CD14-positive monocyte (primary cell): ENCODE measurements around the gene TSPAN15. TPM values are rescaled to one million over a fixed set of nuclear protein-coding genes. Genes with fewer than 3 reads are reported as not detected.

ENCODE experiments used
- DNase-seq, 3 donors: peaks; one replicate each; pipeline ENCODE4 v3.0.0-alpha.2; 2011 to 2022
- H2AFZ ChIP-seq: 2 replicates; pipeline ENCODE4 v1.6.0; 2012; ENCODE audit warnings: mild to moderate bottlenecking, low read depth, low read length, inconsistent platforms; ENCODE audit not compliant: insufficient read depth, poor library complexity, severe bottlenecking
- H3K27ac ChIP-seq, 2 donors: 1 replicate in 1 of 2; 2 replicates in 1 of 2; pipeline ENCODE4 v1.5.1; 2012 to 2013; ENCODE audit warnings: low read length in 2 of 2, control low read depth in 1 of 2, inconsistent platforms in 1 of 2, low read depth in 1 of 2, mild to moderate bottlenecking in 1 of 2
- H3K27me3 ChIP-seq, 2 donors: one replicate each; pipeline versions ENCODE4 v1.6.0 to v1.6.1; 2011 to 2013; ENCODE audit warnings: low read length in 2 of 2; ENCODE audit not compliant: control insufficient read depth in 2 of 2, insufficient read depth in 2 of 2
- H3K36me3 ChIP-seq, 2 donors: replicated peaks in 1 of 2; 1 replicate in 1 of 2; 2 replicates in 1 of 2; pipeline versions ENCODE4 v1.5.1 to v1.6.1; 2012 to 2013; ENCODE audit warnings: low read length in 2 of 2, control low read depth in 1 of 2, inconsistent platforms in 1 of 2, mild to moderate bottlenecking in 1 of 2; ENCODE audit not compliant: insufficient read depth in 2 of 2, control insufficient read depth in 1 of 2
- H3K4me1 ChIP-seq, 2 donors: 1 replicate in 1 of 2; 2 replicates in 1 of 2; pipeline versions ENCODE4 v1.5.1 to v1.6.1; 2012 to 2013; ENCODE audit warnings: low read length in 2 of 2, control low read depth in 1 of 2, inconsistent platforms in 1 of 2, mild to moderate bottlenecking in 1 of 2, moderate library complexity in 1 of 2; ENCODE audit not compliant: insufficient read depth in 2 of 2, control insufficient read depth in 1 of 2
- H3K4me2 ChIP-seq: replicated peaks from 2 replicates; pipeline ENCODE3; 2012; ENCODE audit warnings: low read length, moderate library complexity, mild to moderate bottlenecking; ENCODE audit not compliant: poor library complexity, severe bottlenecking; ENCODE audit errors: extremely low read depth
- H3K4me3 ChIP-seq, 3 experiments: fragments of 200-600 bp in 1 of 3; sonication (generic) in 1 of 3; replicated peaks in 1 of 3; 1 replicate in 2 of 3; 2 replicates in 1 of 3; pipeline ENCODE4 v1.5.1; 2011 to 2013; ENCODE audit warnings: low read length in 3 of 3, mild to moderate bottlenecking in 3 of 3, control low read depth in 2 of 3, low read depth in 2 of 3, inconsistent platforms in 1 of 3, moderate library complexity in 1 of 3
- H3K79me2 ChIP-seq: 2 replicates; pipeline ENCODE4 v1.6.0; 2012; ENCODE audit warnings: mild to moderate bottlenecking, control low read depth, inconsistent platforms, low read length, moderate library complexity; ENCODE audit not compliant: insufficient read depth
- H3K9ac ChIP-seq: 2 replicates; pipeline ENCODE4 v1.6.0; 2017; ENCODE audit warnings: low read length, mild to moderate bottlenecking; ENCODE audit not compliant: insufficient read depth, poor library complexity, severe bottlenecking
- H3K9me3 ChIP-seq, 2 donors: replicated peaks in 1 of 2; 1 replicate in 1 of 2; 2 replicates in 1 of 2; pipeline versions ENCODE4 v1.5.1 to v1.6.1; 2012 to 2013; ENCODE audit warnings: low read length in 2 of 2, control low read depth in 1 of 2; ENCODE audit not compliant: control insufficient read depth in 1 of 2, insufficient read depth in 1 of 2
- H4K20me1 ChIP-seq: 2 replicates; pipeline ENCODE4 v1.6.0; 2012; ENCODE audit warnings: mild to moderate bottlenecking, low read length, control low read depth, moderate library complexity; ENCODE audit not compliant: insufficient read depth
- H3K27ac Mint-ChIP-seq, 7 donors: one replicate each; pipeline ENCODE4 v1.8.0; 2020; ENCODE audit warnings: mild to moderate bottlenecking in 7 of 7, mixed read lengths in 7 of 7, moderate library complexity in 6 of 7, inconsistent platforms in 2 of 7
- H3K27me3 Mint-ChIP-seq, 3 donors: one replicate each; pipeline ENCODE4 v1.8.0; 2021 to 2022; ENCODE audit warnings: low read depth in 3 of 3, mild to moderate bottlenecking in 3 of 3, mixed read lengths in 3 of 3, moderate library complexity in 3 of 3, inconsistent platforms in 1 of 3
- H3K36me3 Mint-ChIP-seq, 2 donors: one replicate each; pipeline ENCODE4 v1.8.0; 2020; ENCODE audit warnings: mixed read lengths in 2 of 2, inconsistent platforms in 1 of 2, mild to moderate bottlenecking in 1 of 2
- H3K4me1 Mint-ChIP-seq: one replicate; pipeline ENCODE4 v1.8.0; 2020; ENCODE audit warnings: mild to moderate bottlenecking, mixed read lengths
- H3K4me3 Mint-ChIP-seq, 2 donors: one replicate each; pipeline ENCODE4 v1.8.0; 2020; ENCODE audit warnings: mild to moderate bottlenecking in 2 of 2, mixed read lengths in 2 of 2, moderate library complexity in 1 of 2
- H3K9me3 Mint-ChIP-seq, 7 donors: one replicate each; pipeline ENCODE4 v1.8.0; 2020 to 2022; ENCODE audit warnings: mixed read lengths in 7 of 7, mild to moderate bottlenecking in 6 of 7, moderate library complexity in 6 of 7, inconsistent platforms in 2 of 7
- CTCF ChIP-seq: fragments of 200-600 bp; IDR thresholded peaks from one replicate; pipeline ENCODE4 v1.8.0; 2022; ENCODE audit warnings: antibody characterized with exemption, mild to moderate bottlenecking
- WGBS: methylation state at CpG from one replicate; pipeline ENCODE4 v1.1.5; 2013; ENCODE audit warnings: missing lambda C conversion rate; ENCODE audit not compliant: insufficient coverage; 5-methylcytosine and 5-hydroxymethylcytosine counted together
- intact Hi-C, 2 donors: fragments of 100-400 bp; cut with micrococcal nuclease; formaldehyde crosslinking; loops; one replicate each; pipeline versions ENCODE4 v1.15.0 to v1.15.1; 2023
- polyA plus RNA-seq, 3 donors: library from polyadenylated mRNA; depleted of rRNA in 1 of 3; unstranded in 2 of 3; stranded (reverse) in 1 of 3; fragments of 300-500 nt in 2 of 3; fragments of >200 nt in 1 of 3; fragmentation: Illumina TruSeq in 2 of 3; gene quantifications; 1 replicate in 2 of 3; 2 replicates in 1 of 3; pipeline ENCODE4 v1.2.3, GENCODE V29; 2012 to 2021

The TSPAN15 gene
- polyA plus RNA-seq, 3 donors: 0.22 to 0.39 TPM; not detected in 1

- H3K9ac ChIP-seq: no peak overlapping the region
- Mint-ChIP-seq H3K4me3 (no peak overlapping the region), H3K36me3 (no peaks in the 10 kb centered on the region), H3K27ac (no peak overlapping the region), H3K9me3 (peaks cover 16 to 45% (median 33%) of the 10 kb centered on the region in 7 donors), H3K4me1 (no peaks in the 10 kb centered on the region), H3K27me3 (peaks cover 2 to 6% (median 3%) of the 10 kb centered on the region in 3 donors)
- no peak overlapping the region for H3K4me2 ChIP-seq
- peaks cover 21 to 22% of the 10 kb centered on the region in 2 donors for H3K9me3 ChIP-seq
- no peaks in the 10 kb centered on the region for H3K27me3 ChIP-seq
- H3K4me1 ChIP-seq: no peaks in the 10 kb centered on the region
- no peak for DNase-seq
- no peaks in the 10 kb centered on the region for H3K79me2 ChIP-seq
- H3K36me3 ChIP-seq: no peaks in the 10 kb centered on the region
- no peaks in the 10 kb centered on the region for H4K20me1 ChIP-seq
- intact Hi-C loops: no loop called here
- WGBS: 62% methylated on average over 2 of the region's 2 CpGs
- H2AFZ ChIP-seq: no peak overlapping the region
- no peak overlapping the region for H3K27ac ChIP-seq
- no peak overlapping the region for H3K4me3 ChIP-seq
- TF ChIP-seq CTCF: no peak
Measured at GRCh38 chr10:69541463-69541862, 90.2 kb downstream of the TSPAN15 start.

GRCh38 chr10:69549959-69550358, 98.7 kb downstream of the TSPAN15 start:
- Histone ChIP-seq H3K36me3 (no peaks in the 10 kb centered on the region), H3K4me3 (no peak overlapping the region), H3K27ac (no peak overlapping the region), H3K4me2 (no peak overlapping the region), H3K9ac (no peak overlapping the region), H3K9me3 (peaks cover 19 to 37% of the 10 kb centered on the region in 2 donors), H3K27me3 (no peaks in the 10 kb centered on the region), H2AFZ (no peak overlapping the region), H3K4me1 (no peaks in the 10 kb centered on the region), H3K79me2 (no peaks in the 10 kb centered on the region), H4K20me1 (no peaks in the 10 kb centered on the region)
- peaks cover 9 to 14% (median 11%) of the 10 kb centered on the region in 3 donors for H3K27me3 Mint-ChIP-seq
- no peak overlapping the region for H3K4me3 Mint-ChIP-seq
- no peaks in the 10 kb centered on the region for H3K4me1 Mint-ChIP-seq
- no peaks in the 10 kb centered on the region for H3K36me3 Mint-ChIP-seq
- H3K9me3 Mint-ChIP-seq: peaks cover 14 to 41% (median 35%) of the 10 kb centered on the region in 7 donors
- DNase-seq: no peak
- no peak overlapping the region for H3K27ac Mint-ChIP-seq
- intact Hi-C loops: no loop called here
- no peak for TF ChIP-seq CTCF
